Naive B cell (primary cell): ENCODE results near the gene KIF3C. TPM values are rescaled to one million over a fixed set of nuclear protein-coding genes. Genes with fewer than 3 reads are reported as not detected.

Source experiments
- ATAC-seq, 2 donors: fragments of 150-1000 bp; cut with Tn5 transposase; 2 replicates each; pipeline ENCODE4 v1.10.0; 2021; ENCODE audit warnings: low read depth in 2 of 2, mild to moderate bottlenecking in 2 of 2, moderate library complexity in 2 of 2
- DNase-seq: peaks from one replicate; pipeline ENCODE4 v3.0.0; 2022
- H3K27ac Mint-ChIP-seq, 6 donors: one replicate each; pipeline ENCODE4 v1.8.0; 2020 to 2022; ENCODE audit warnings: mild to moderate bottlenecking in 6 of 6, mixed read lengths in 6 of 6, moderate library complexity in 5 of 6, inconsistent platforms in 2 of 6
- H3K27me3 Mint-ChIP-seq, 3 donors: one replicate each; pipeline ENCODE4 v1.8.0; 2021 to 2022; ENCODE audit warnings: mixed read lengths in 3 of 3, mild to moderate bottlenecking in 1 of 3
- H3K36me3 Mint-ChIP-seq, 2 donors: one replicate each; pipeline ENCODE4 v1.8.0; 2020 to 2022; ENCODE audit warnings: mixed read lengths in 2 of 2, inconsistent platforms in 1 of 2, mild to moderate bottlenecking in 1 of 2
- H3K4me1 Mint-ChIP-seq, 3 donors: one replicate each; pipeline ENCODE4 v1.8.0; 2020 to 2022; ENCODE audit warnings: mixed read lengths in 3 of 3, inconsistent platforms in 1 of 3, mild to moderate bottlenecking in 1 of 3, moderate library complexity in 1 of 3
- H3K4me3 Mint-ChIP-seq, 8 donors: one replicate each; pipeline ENCODE4 v1.8.0; 2020 to 2022; ENCODE audit warnings: mild to moderate bottlenecking in 8 of 8, mixed read lengths in 8 of 8, moderate library complexity in 8 of 8, inconsistent platforms in 2 of 8
- H3K9me3 Mint-ChIP-seq, 7 donors: one replicate each; pipeline ENCODE4 v1.8.0; 2020 to 2022; ENCODE audit warnings: mixed read lengths in 7 of 7, mild to moderate bottlenecking in 5 of 7, inconsistent platforms in 2 of 7, moderate library complexity in 1 of 7
- polyA plus RNA-seq, 6 donors: library from polyadenylated mRNA; unstranded; fragments of 300-500 nt; fragmentation: Illumina TruSeq; gene quantifications; one replicate each; pipeline ENCODE4 v1.2.3, GENCODE V29; 2021; ENCODE audit warnings: low read depth in 6 of 6

Gene KIF3C
- polyA plus RNA-seq, 6 donors from 2014 or later: 0.16 to 0.71 (median 0.63) TPM

DNA sequence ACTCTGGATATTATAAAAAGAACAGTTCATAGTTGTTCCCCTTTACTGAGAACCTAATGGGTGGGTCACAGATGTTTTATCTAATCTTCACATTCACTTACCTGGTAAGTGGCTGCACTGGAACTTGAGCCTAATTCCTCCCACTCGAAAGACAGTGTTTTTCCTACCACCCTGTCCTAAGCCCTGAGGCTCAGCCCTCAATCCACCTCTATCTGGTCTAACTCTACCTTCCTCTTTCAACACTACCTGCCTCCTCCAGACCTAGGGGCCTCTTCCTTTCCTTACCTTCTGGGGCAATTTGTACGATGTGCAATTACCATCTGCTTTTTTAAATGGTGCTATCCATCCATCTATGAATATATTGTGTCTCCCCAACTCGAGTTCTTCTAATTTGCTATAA lies 9.7 kb upstream of the KIF3C start:
- peak overlapping the region in 3 of 8 donors; percentile 23 to 42 (median 40) for H3K4me3 Mint-ChIP-seq
- no peaks in the 10 kb centered on the region for H3K9me3 Mint-ChIP-seq
- no peaks in the 10 kb centered on the region for H3K36me3 Mint-ChIP-seq
- H3K27ac Mint-ChIP-seq: peak overlapping the region in 3 of 6 donors; percentile 15 to 81 (median 68)
- peaks cover 7 to 12% (median 10%) of the 10 kb centered on the region in 3 donors for H3K4me1 Mint-ChIP-seq
- DNase-seq: no peak
- peak in 1 of 2 donors; percentile 9 for ATAC-seq
- H3K27me3 Mint-ChIP-seq: peaks cover 0 to 8% (median 0%) of the 10 kb centered on the region in 3 donors

GRCh38 chr2:25989154-25989553 lies 6.9 kb upstream of the KIF3C start:
- peaks cover 7 to 12% (median 10%) of the 10 kb centered on the region in 3 donors for H3K4me1 Mint-ChIP-seq
- DNase-seq (no peak), ATAC-seq (no peak)
- no peak overlapping the region for H3K4me3 Mint-ChIP-seq
- no peaks in the 10 kb centered on the region for H3K9me3 Mint-ChIP-seq
- no peaks in the 10 kb centered on the region for H3K36me3 Mint-ChIP-seq
- H3K27ac Mint-ChIP-seq: no peak overlapping the region
- H3K27me3 Mint-ChIP-seq: peaks cover 0 to 8% (median 0%) of the 10 kb centered on the region in 3 donors

- Mint-ChIP-seq H3K27ac (no peak overlapping the region), H3K4me1 (peaks cover 9 to 14% (median 13%) of the 10 kb centered on the region in 3 donors), H3K36me3 (no peaks in the 10 kb centered on the region), H3K4me3 (no peak overlapping the region), H3K27me3 (peaks cover 0 to 3% (median 0%) of the 10 kb centered on the region in 3 donors), H3K9me3 (no peaks in the 10 kb centered on the region)
- no peak for DNase-seq
- ATAC-seq: no peak
These were observed 5.8 kb upstream of the KIF3C start for GRCh38 chr2:25988134-25988533.

DNA sequence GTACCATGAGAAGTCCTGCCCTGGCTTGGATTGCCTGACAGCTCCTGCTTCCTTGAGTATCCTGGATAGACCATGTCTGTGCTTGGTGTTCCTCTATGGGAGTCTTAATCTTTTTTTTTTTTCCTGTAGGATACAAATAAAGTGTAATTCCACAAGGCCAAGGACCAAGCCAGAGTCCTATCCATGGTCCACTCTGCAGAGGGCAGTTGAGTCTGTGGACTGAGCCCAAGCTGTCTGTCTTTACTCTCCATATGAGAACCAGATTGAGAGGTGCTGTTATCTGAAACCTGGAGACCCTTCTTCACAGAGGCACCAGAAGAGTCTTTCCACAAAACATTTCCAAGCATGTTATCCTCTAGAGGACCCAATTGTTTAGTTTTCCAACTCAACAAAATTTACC lies 1.4 kb upstream of the KIF3C start:
- ATAC-seq (no peak), DNase-seq (no peak)
- Mint-ChIP-seq H3K9me3 (no peaks in the 10 kb centered on the region), H3K36me3 (no peaks in the 10 kb centered on the region), H3K4me3 (peak overlapping the region in 7 of 8 donors; percentile 84 to 94 (median 91)), H3K4me1 (peaks cover 8 to 14% (median 8%) of the 10 kb centered on the region in 3 donors), H3K27ac (no peak overlapping the region), H3K27me3 (no peaks in the 10 kb centered on the region)

GRCh38 chr2:25982968-25983280 lies 627 bp upstream of the KIF3C start:
- Mint-ChIP-seq H3K36me3 (no peaks in the 10 kb centered on the region), H3K27ac (peak overlapping the region in 2 of 6 donors; percentile 16 to 74), H3K27me3 (no peaks in the 10 kb centered on the region), H3K9me3 (no peaks in the 10 kb centered on the region), H3K4me1 (peaks cover 4 to 14% (median 8%) of the 10 kb centered on the region in 3 donors), H3K4me3 (peak overlapping the region; percentile 84 to 94 (median 91))
- ATAC-seq (no peak), DNase-seq (no peak)

DNA sequence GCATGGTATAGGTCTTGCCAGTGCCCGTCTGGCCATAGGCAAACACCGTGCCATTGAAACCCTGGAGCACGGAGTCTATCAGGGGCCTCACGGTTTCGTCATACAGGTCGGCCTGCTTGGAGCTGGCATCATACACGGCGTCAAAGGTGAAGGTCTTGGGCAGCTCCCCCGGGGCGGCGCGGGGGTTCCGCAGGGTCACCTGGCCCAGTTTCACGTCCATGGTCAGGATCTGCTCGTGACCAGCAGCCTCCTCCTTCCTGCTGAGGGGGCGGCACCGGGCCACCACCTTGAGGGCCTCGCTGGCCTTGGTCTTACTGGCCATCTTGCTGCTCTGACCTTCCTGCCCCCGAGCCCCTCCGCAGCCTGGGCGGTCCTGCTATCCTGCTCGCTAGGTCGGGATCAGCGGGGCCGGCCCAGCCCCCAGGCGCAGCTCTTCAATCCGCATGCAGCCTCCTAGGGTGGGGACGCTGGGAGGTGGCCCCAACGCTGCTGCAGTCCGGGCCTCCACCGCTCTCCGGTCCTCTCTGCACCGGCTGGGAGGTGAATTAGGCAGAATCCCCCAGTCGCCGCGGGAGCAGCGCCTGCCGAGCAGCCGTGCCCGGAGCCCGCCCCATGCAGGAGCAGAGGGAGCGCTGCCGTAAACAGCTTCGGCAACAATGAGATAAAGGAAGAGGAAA lies 563 bp downstream of the KIF3C start:
- Mint-ChIP-seq H3K27ac (peak overlapping the region in 2 of 6 donors; percentile 42 to 74), H3K27me3 (no peaks in the 10 kb centered on the region), H3K4me3 (peak overlapping the region; percentile 82 to 95 (median 90)), H3K9me3 (no peaks in the 10 kb centered on the region), H3K36me3 (no peaks in the 10 kb centered on the region), H3K4me1 (peaks cover 8 to 14% (median 13%) of the 10 kb centered on the region in 3 donors)
- DNase-seq (no peak), ATAC-seq (peak; percentile 19 to 20)

GRCh38 chr2:25980951-25981350 lies 1.3 kb downstream of the KIF3C start:
- no peak for ATAC-seq
- Mint-ChIP-seq H3K4me3 (peak overlapping the region in 6 of 8 donors; percentile 43 to 94 (median 83)), H3K9me3 (no peaks in the 10 kb centered on the region), H3K27ac (no peak overlapping the region), H3K27me3 (no peaks in the 10 kb centered on the region), H3K4me1 (peaks cover 8 to 14% (median 13%) of the 10 kb centered on the region in 3 donors), H3K36me3 (no peaks in the 10 kb centered on the region)
- no peak for DNase-seq

- Mint-ChIP-seq H3K27ac (peak overlapping the region in 1 of 6 donors; percentile 58), H3K4me1 (peaks cover 8 to 14% (median 13%) of the 10 kb centered on the region in 3 donors), H3K36me3 (no peaks in the 10 kb centered on the region), H3K27me3 (no peaks in the 10 kb centered on the region), H3K9me3 (no peaks in the 10 kb centered on the region), H3K4me3 (peak overlapping the region in 4 of 8 donors; percentile 43 to 94 (median 62))
- ATAC-seq: no peak
- DNase-seq: no peak
These were observed 2.0 kb downstream of the KIF3C start for GRCh38 chr2:25980076-25980887.

DNA sequence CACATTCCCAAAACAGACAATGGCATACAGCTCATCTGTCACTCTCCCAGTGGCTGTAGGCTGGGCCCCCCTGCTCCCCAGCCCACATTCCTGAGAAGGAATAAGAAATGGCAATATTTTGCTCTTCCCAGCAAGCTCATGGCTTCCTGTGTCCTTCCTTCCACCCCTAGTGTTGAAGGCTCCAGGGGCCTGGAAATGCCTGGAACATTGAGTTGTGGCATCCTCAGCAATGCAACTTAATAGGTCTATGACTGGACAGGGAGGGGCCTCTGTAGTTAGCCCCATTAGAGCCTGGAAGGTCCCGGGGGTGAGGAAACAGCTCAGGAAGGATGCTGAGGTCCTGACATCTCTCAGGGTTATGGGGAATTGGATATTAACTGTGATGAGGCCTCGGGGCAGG lies 3.3 kb downstream of the KIF3C start:
- Mint-ChIP-seq H3K4me3 (peak overlapping the region in 2 of 8 donors; percentile 34 to 94), H3K4me1 (peaks cover 8 to 14% (median 13%) of the 10 kb centered on the region in 3 donors), H3K27ac (no peak overlapping the region), H3K36me3 (no peaks in the 10 kb centered on the region), H3K27me3 (no peaks in the 10 kb centered on the region), H3K9me3 (no peaks in the 10 kb centered on the region)
- DNase-seq: no peak
- ATAC-seq: no peak

DNA sequence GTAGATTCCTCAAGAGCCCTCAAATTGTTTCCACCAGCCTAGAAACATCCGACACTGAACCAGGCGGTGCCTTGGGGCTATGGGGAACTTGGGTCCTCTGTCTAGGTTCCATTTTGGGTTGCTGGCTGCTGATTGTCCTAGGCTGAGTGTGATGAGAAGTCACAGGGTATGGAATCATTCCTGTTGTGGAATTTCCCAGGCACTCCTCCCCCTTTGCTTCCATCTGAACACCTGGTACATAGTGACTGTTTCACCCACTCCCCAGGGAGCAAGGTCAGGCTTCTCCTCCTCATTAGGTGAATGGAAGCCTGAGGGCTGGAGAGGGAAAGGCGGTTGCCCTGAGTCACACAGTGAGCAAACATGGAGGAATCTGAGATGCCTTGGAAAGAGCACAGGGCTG lies 4.5 kb downstream of the KIF3C start:
- peaks cover 4 to 8% (median 7%) of the 10 kb centered on the region in 3 donors for H3K4me1 Mint-ChIP-seq
- H3K4me3 Mint-ChIP-seq: no peak overlapping the region
- ATAC-seq (no peak), DNase-seq (no peak)
- H3K27ac Mint-ChIP-seq: no peak overlapping the region
- no peaks in the 10 kb centered on the region for H3K9me3 Mint-ChIP-seq
- H3K27me3 Mint-ChIP-seq: no peaks in the 10 kb centered on the region
- no peaks in the 10 kb centered on the region for H3K36me3 Mint-ChIP-seq

DNA sequence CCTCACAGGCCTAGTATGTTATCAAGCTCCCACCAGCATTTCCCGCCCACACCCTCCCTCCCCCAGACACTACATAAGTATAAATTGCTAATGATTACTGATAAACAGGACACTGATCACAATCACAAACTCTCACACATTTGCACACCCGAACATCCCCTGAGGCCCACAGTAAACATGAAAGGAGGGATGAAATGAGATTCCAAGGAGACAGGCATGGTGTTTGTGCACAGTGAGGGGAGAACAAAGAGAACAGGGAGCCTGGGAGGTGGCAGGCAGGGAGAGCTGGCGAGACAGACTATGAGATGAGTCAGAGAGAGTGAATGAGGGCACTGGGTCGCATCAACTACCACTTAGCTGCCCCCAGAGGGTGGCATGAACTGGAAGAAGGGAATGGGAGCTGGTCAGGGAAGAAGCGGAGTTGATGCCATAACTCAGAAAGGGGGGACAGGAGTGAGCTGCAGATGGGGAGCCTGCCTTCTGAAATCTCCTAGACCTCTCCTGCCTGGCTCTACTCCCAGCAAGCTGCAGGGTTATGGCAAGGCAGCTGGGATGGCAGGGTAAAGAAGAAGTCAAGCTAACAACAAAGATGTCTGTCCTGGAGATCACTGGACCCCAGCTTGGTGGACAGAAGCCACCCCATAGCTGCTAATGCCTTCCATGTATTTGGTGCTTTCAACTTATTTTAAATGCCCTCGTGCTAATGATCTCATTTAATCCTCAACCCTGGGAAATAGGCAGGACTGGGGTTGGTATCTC lies 5.1 kb downstream of the KIF3C start:
- Mint-ChIP-seq H3K36me3 (no peaks in the 10 kb centered on the region), H3K4me1 (peaks cover 4 to 5% (median 4%) of the 10 kb centered on the region in 3 donors), H3K27ac (peak overlapping the region in 1 of 6 donors; percentile 63), H3K27me3 (no peaks in the 10 kb centered on the region), H3K9me3 (no peaks in the 10 kb centered on the region), H3K4me3 (no peak overlapping the region)
- ATAC-seq (no peak), DNase-seq (no peak)

DNA sequence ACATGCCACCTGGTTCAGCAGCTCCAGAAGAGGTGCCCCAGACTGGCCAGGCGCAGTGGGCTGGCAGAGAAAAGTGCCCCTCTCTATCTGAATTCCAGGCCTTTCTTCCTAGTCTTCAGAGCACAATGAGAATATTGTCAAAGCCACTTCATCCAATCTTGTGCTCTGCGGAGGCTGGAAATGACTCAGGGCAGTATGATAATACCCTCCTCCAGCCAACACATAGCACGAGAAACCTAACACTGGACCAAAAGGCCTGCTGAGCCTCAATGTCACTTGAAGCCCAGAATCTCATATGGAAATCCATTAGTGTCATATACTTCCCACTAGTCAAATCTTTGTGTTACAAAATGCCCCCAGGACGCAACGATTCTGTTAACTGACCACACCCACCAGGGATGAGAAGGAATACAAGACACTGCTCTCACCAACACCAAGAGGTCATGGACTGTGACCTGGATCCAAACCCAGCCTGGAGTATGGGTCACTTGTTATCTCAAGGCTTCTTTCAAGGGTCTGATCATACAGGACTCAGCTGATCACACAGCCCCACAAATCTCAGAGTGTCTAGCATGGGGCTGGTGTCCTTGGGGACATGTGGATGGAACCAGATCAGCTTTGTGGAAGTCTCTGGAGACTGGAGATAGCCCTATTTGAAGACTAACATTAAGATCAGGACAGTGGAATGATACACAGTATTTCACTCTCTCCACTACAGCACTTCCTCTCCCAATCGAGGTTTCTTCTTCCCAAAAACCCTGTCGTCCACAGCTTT lies 10.1 kb downstream of the KIF3C start:
- no peaks in the 10 kb centered on the region for H3K9me3 Mint-ChIP-seq
- ATAC-seq: no peak
- H3K36me3 Mint-ChIP-seq: no peaks in the 10 kb centered on the region
- no peaks in the 10 kb centered on the region for H3K27me3 Mint-ChIP-seq
- peaks cover 0 to 5% (median 4%) of the 10 kb centered on the region in 3 donors for H3K4me1 Mint-ChIP-seq
- H3K4me3 Mint-ChIP-seq: no peak overlapping the region
- peak overlapping the region in 1 of 6 donors; percentile 1 for H3K27ac Mint-ChIP-seq
- no peak for DNase-seq

- no peak for ATAC-seq
- Mint-ChIP-seq H3K36me3 (no peaks in the 10 kb centered on the region), H3K4me3 (peak overlapping the region in 1 of 8 donors; percentile 9), H3K27ac (no peak overlapping the region), H3K27me3 (no peaks in the 10 kb centered on the region), H3K4me1 (no peaks in the 10 kb centered on the region), H3K9me3 (no peaks in the 10 kb centered on the region)
- no peak for DNase-seq
These were observed 10.7 kb downstream of the KIF3C start for GRCh38 chr2:25971596-25971995.
